ENCODE data around the gene TMEM260. TPM values are rescaled to one million over a fixed set of nuclear protein-coding genes. Genes with fewer than 3 reads are reported as not detected.

The TMEM260 gene
- total and polyA plus RNA-seq, 2 donors (not counting 3 experiments of a cell fraction or from before 2014, with no cell fraction given) = 9.1 to 16.2 TPM

DNA sequence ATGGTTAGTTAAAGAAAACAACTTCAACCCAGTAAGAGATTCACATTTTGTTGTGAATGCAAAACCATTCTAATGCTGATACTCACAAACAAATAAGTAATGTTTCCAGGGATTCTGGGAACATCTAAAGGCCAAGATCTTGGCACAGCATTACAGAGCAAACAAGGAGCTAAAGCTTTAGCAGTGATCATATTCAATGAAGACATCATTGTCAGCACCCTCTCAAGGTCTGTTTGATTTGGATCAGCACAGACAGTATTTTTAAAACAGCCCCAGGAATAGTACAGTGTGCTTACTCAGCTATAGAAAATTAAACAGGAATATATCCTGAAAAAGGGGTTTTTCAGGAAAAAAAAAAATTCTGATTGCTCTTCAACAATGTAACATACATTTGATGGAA lies 71.4 kb downstream of the TMEM260 start:
- BruUV-seq (replicated peaks) = no TSS peak
- H3K4me1 ChIP-seq (ENCODE audit: control insufficient read depth, extremely low read depth, insufficient read depth, low read length) = no peaks in the 10 kb centered on the region
- intact Hi-C loops (cut with micrococcal nuclease) (loop anchor here (10.0 kb wide), 1 partner anchor 524 kb away; no protein-coding TSS in a partner anchor), dilution Hi-C loops (cut with MboI; ENCODE audit: extremely low pct_ligation_motif_present, low sequenced_read_pairs) (no loop called here)
- H3K4me3 ChIP-seq (replicated peaks in 1 of 3; ENCODE audit: insufficient read depth in 1 of 3, low read depth in 1 of 3, low read length in 3 of 3) = no peak overlapping the region
- peaks cover 0 to 2% of the 10 kb centered on the region in 2 experiments for H3K36me3 ChIP-seq (ENCODE audit: control insufficient read depth in 2 of 2, extremely low read depth in 1 of 2, insufficient read depth in 2 of 2, low read length in 2 of 2)
- TF ChIP-seq POLR2A (IDR thresholded peaks at IDR 0.05; ENCODE audit: low read depth, low read length) (no peak), MYC (IDR thresholded peaks at IDR 0.05; ENCODE audit: low read depth, low read length) (no peak), GATA2 (IDR thresholded peaks at IDR 0.05; ENCODE audit: insufficient read depth, insufficient read length, low read depth, low read length) (no peak), JUN (IDR thresholded peaks at IDR 0.05; ENCODE audit: borderline replicate concordance, insufficient read depth, insufficient read length, low read depth) (no peak), POLR2AphosphoS5 (IDR thresholded peaks at IDR 0.05; ENCODE audit: insufficient read depth, low read depth, low read length) (no peak), EZH2 (IDR thresholded peaks at IDR 0.05; ENCODE audit: borderline replicate concordance, low read depth, low read length, severe bottlenecking) (no peak), FOS (IDR thresholded peaks at IDR 0.05; ENCODE audit: borderline replicate concordance, insufficient read depth, low read length) (no peak)
- TF ChIP-seq, protein P1, sequence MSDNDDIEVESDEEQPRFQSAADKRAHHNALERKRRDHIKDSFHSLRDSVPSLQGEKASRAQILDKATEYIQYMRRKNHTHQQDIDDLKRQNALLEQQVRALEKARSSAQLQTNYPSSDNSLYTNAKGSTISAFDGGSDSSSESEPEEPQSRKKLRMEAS (IDR thresholded peaks at IDR 0.05; ENCODE audit: insufficient read depth, insufficient read length) = no peak
- TF ChIP-seq, protein P2, sequence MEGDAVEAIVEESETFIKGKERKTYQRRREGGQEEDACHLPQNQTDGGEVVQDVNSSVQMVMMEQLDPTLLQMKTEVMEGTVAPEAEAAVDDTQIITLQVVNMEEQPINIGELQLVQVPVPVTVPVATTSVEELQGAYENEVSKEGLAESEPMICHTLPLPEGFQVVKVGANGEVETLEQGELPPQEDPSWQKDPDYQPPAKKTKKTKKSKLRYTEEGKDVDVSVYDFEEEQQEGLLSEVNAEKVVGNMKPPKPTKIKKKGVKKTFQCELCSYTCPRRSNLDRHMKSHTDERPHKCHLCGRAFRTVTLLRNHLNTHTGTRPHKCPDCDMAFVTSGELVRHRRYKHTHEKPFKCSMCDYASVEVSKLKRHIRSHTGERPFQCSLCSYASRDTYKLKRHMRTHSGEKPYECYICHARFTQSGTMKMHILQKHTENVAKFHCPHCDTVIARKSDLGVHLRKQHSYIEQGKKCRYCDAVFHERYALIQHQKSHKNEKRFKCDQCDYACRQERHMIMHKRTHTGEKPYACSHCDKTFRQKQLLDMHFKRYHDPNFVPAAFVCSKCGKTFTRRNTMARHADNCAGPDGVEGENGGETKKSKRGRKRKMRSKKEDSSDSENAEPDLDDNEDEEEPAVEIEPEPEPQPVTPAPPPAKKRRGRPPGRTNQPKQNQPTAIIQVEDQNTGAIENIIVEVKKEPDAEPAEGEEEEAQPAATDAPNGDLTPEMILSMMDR (IDR thresholded peaks at IDR 0.05; ENCODE audit: extremely low read depth in 1 of 2, insufficient read depth in 1 of 2, low read depth in 1 of 2, low read length in 2 of 2) = no peak
- H3K27ac ChIP-seq (ENCODE audit: insufficient read depth, low read depth, low read length) = no peak overlapping the region
- H3K4me2 ChIP-seq (ENCODE audit: insufficient read depth, low read length) = no peak overlapping the region
- H2AFZ ChIP-seq (ENCODE audit: low read depth, low read length) = no peak overlapping the region
- no peaks in the 10 kb centered on the region for H4K20me1 ChIP-seq (replicated peaks; ENCODE audit: control insufficient read depth, extremely low read depth, insufficient read depth, low read length)
- CTCF ChIA-PET = interaction anchor here (1.2 kb wide), 1 partner anchor 8 kb away, joined by 3 read pairs; no protein-coding TSS in a partner anchor
- POLR2A ChIA-PET = no interaction called here
- FAIRE-seq (no peak), DNase-seq (ENCODE audit: low read depth, low spot score) (no peak)
- no peak overlapping the region for H3K9ac ChIP-seq (replicated peaks; ENCODE audit: extremely low read depth, insufficient read depth, low read length)
- no peaks in the 10 kb centered on the region for H3K79me2 ChIP-seq (ENCODE audit: control insufficient read depth, insufficient read depth, low read length)
- H3K9me1 ChIP-seq (replicated peaks; ENCODE audit: control insufficient read depth, extremely low read depth, insufficient read depth, low read length) = no peaks in the 10 kb centered on the region
- H3K27me3 ChIP-seq (ENCODE audit: control insufficient read depth in 2 of 2, insufficient read depth in 2 of 2, low read length in 2 of 2) = no peaks in the 10 kb centered on the region
- H3K9me3 ChIP-seq (replicated peaks; ENCODE audit: control insufficient read depth, insufficient read depth, low read length) = no peaks in the 10 kb centered on the region
